Fibroblast of lung (primary cell): Measurements from ENCODE around the gene FMN1.

ENCODE experiments used
- CTCF ChIP-seq, 2 donors: IDR thresholded peaks in 1 of 2; conservative IDR thresholded peaks in 1 of 2; 1 replicate in 1 of 2; 2 replicates in 1 of 2; pipeline ENCODE4 v1.5.1; 2011 to 2012; ENCODE audit warnings: low read length in 2 of 2, control low read depth in 1 of 2, inconsistent platforms in 1 of 2, low read depth in 1 of 2, mild to moderate bottlenecking in 1 of 2
- EZH2 ChIP-seq: IDR thresholded peaks from 2 replicates; pipeline ENCODE4 v1.5.1; 2012; ENCODE audit warnings: low read length, control low read depth, mild to moderate bottlenecking; ENCODE audit errors: missing control alignments

GRCh38 chr15:33046329-33046728, 148.2 kb downstream of the FMN1 start:
- TF ChIP-seq EZH2 (no peak), CTCF (conservative IDR thresholded peaks at IDR 0.05 in 1 of 2, IDR thresholded peaks at IDR 0.05 in 1 of 2; ENCODE audit: low read depth in 1 of 2, low read length in 2 of 2) (no peak)
